OCI-LY3 (cell line): Measurements from ENCODE around the gene GRXCR2.

ENCODE experiments used
- H2AFZ ChIP-seq: fragments of 200-600, 300-600 bp; shearing (Covaris generic); 2 replicates; pipeline ENCODE4 v1.6.0; 2014; ENCODE audit warnings: antibody characterized with exemption, low read depth, low read length
- H3K27ac ChIP-seq: fragments of 200-600, 300-600 bp; sonication (generic); 2 replicates; pipeline ENCODE4 v1.5.1; 2014; ENCODE audit warnings: mild to moderate bottlenecking, low read length, moderate library complexity, mixed read lengths
- H3K27me3 ChIP-seq: fragments of 200-600, 300-600 bp; sonication (generic); 2 replicates; pipeline ENCODE4 v1.6.1; 2014; ENCODE audit warnings: low read depth, low read length, mixed read lengths
- H3K36me3 ChIP-seq: fragments of 200-600, 300-600 bp; sonication (generic); replicated peaks from 2 replicates; pipeline ENCODE3; 2014; ENCODE audit warnings: low read depth, low read length, mixed read lengths
- H3K4me1 ChIP-seq: fragments of 300-600, 200-600 bp; sonication (generic); 2 replicates; pipeline ENCODE4 v1.6.1; 2014; ENCODE audit warnings: low read length, mixed read lengths
- H3K4me2 ChIP-seq: fragments of 200-600, 300-600 bp; sonication (generic); 2 replicates; pipeline ENCODE4 v1.6.1; 2014; ENCODE audit warnings: low read length, mixed read lengths
- H3K4me3 ChIP-seq: fragments of 300-600, 200-600 bp; sonication (generic); 2 replicates; pipeline ENCODE4 v1.5.1; 2014; ENCODE audit warnings: antibody characterized with exemption, mild to moderate bottlenecking, low read length, moderate library complexity
- H3K79me2 ChIP-seq: fragments of 300-600, 200-600 bp; shearing (Covaris generic); 2 replicates; pipeline ENCODE4 v1.6.1; 2014; ENCODE audit warnings: mild to moderate bottlenecking, low read length, mixed read lengths
- H3K9ac ChIP-seq: fragments of 300-600, 200-600 bp; shearing (Covaris generic); 2 replicates; pipeline ENCODE4 v1.6.0; 2014; ENCODE audit warnings: mild to moderate bottlenecking, low read length, moderate library complexity
- H3K9me3 ChIP-seq: fragments of 200-600, 300-600 bp; shearing (Covaris generic); 2 replicates; pipeline ENCODE4 v1.6.1; 2014; ENCODE audit warnings: low read length, mixed read lengths; ENCODE audit not compliant: insufficient read depth
- H4K20me1 ChIP-seq: fragments of 200-600, 300-600 bp; sonication (generic); 2 replicates; pipeline ENCODE4 v1.6.1; 2016; ENCODE audit warnings: low read length, mixed read lengths; ENCODE audit not compliant: insufficient read depth
- EZH2phosphoT487 ChIP-seq: fragments of 200-600 bp; shearing (Covaris generic); IDR thresholded peaks from 2 replicates; pipeline ENCODE4 v1.6.1; 2018; ENCODE audit warnings: antibody characterized with exemption, mixed run types, low read depth
- TF ChIP-seq, protein P1 (sequence below): fragments of 200-600, 300-600 bp; sonication (generic); IDR thresholded peaks from 2 replicates; pipeline ENCODE4 v1.5.1; 2014; ENCODE audit warnings: antibody characterized with exemption, low read length, low read depth

GRXCR2 gene, protein sequence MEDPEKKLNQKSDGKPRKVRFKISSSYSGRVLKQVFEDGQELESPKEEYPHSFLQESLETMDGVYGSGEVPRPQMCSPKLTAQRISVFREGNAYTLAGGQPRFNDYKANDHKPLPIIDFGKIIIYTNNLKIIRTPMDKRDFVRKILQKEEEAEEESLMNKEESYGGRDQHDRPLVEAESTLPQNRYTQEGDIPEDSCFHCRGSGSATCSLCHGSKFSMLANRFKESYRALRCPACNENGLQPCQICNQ

DNA sequence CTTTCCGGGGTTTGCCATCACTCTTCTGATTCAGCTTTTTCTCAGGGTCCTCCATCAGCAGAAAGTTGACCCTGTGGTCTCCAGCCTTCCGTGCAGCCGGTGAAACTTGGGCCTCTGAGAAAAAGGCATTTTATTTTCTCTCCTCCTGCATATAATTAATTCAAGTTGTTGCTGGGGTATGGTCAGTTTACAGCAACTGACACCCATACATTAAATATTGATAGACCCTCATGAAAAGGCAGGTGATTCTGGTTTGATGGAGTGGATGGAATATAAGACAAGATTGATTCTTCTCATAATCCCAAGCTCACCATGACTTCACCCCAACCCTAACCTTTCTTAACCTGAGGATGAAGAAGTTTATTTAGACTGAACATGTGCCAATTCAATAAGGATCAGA, at the start of gene GRXCR2:
GRXCR2 (minus strand) TSS at position 101 of the 400 bp plus-strand sequence; CDS start at position 55, 46 bp downstream.
- H3K27ac ChIP-seq = no peak within 1 kb of the TSS
- no peak within 1 kb of the TSS for H2AFZ ChIP-seq
- H3K79me2 ChIP-seq = no peaks in the 10 kb centered on the region
- H4K20me1 ChIP-seq = no peaks in the 10 kb centered on the region
- no peaks in the 10 kb centered on the region for H3K36me3 ChIP-seq
- no peak within 1 kb of the TSS for H3K4me3 ChIP-seq
- H3K4me2 ChIP-seq = no peak within 1 kb of the TSS
- no peak within 1 kb of the TSS for H3K9ac ChIP-seq
- H3K9me3 ChIP-seq = no peaks in the 10 kb centered on the region
- H3K4me1 ChIP-seq = no peaks in the 10 kb centered on the region
- TF ChIP-seq EZH2phosphoT487 = no peak
- TF ChIP-seq, protein P1, sequence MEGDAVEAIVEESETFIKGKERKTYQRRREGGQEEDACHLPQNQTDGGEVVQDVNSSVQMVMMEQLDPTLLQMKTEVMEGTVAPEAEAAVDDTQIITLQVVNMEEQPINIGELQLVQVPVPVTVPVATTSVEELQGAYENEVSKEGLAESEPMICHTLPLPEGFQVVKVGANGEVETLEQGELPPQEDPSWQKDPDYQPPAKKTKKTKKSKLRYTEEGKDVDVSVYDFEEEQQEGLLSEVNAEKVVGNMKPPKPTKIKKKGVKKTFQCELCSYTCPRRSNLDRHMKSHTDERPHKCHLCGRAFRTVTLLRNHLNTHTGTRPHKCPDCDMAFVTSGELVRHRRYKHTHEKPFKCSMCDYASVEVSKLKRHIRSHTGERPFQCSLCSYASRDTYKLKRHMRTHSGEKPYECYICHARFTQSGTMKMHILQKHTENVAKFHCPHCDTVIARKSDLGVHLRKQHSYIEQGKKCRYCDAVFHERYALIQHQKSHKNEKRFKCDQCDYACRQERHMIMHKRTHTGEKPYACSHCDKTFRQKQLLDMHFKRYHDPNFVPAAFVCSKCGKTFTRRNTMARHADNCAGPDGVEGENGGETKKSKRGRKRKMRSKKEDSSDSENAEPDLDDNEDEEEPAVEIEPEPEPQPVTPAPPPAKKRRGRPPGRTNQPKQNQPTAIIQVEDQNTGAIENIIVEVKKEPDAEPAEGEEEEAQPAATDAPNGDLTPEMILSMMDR = no peak
- no peaks in the 10 kb centered on the region for H3K27me3 ChIP-seq

DNA sequence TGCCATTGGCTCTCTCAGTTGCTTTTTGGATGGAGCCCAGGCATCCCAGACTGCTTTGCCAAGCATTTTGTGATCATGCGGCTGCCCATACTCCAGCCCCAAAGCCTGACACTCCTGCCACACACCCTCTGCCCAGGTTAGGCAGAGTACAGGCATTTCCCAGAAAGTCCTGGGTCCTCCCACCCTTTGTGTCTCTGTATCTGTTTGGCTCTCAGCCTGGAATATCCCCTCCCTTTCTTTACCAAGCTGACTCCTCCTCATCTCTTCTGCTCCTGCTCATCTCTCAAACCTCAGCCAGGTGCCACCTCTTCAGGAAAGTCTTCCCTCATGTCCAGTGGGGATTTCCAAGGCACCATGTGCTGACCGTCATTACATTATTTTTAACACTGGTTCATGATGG, 49.2 kb upstream of the GRXCR2 start:
- TF ChIP-seq, protein P1 = no peak
- TF ChIP-seq EZH2phosphoT487 = no peak

DNA sequence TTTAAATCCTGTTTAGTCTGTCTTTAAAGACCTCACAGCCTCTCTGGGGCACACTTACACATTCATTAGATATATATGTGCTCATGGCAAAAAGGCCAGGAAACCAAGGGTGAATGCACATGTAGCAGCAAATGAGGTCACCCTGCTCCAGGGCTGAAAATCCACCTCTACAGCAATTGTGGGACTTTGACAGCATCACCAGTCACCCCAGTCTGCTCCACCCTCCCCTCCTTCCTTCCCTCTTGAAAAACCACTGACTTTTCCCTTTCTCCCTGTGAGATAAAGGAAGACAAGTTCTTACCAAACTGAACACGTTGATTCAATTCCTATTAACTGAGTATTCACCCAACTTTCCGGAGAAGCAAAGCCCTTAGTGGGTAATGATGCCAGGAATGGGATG, 48.4 kb upstream of the GRXCR2 start:
- Histone ChIP-seq H3K27ac (no peak overlapping the region), H3K9me3 (no peaks in the 10 kb centered on the region), H3K27me3 (0 out of 2 replicates have a peak, but pooled peaks cover 2% of the 10 kb centered on the region)

More for the DNA sequence above, 49.2 kb upstream of the GRXCR2 start:
- H3K9me3 ChIP-seq = no peaks in the 10 kb centered on the region
- H2AFZ ChIP-seq = no peak overlapping the region
- 0 out of 2 replicates have a peak, but pooled peaks cover 2% of the 10 kb centered on the region for H3K27me3 ChIP-seq
- no peaks in the 10 kb centered on the region for H4K20me1 ChIP-seq
- no peak overlapping the region for H3K4me3 ChIP-seq
- no peak overlapping the region for H3K27ac ChIP-seq
- no peaks in the 10 kb centered on the region for H3K4me1 ChIP-seq
- H3K9ac ChIP-seq = no peak overlapping the region
- H3K36me3 ChIP-seq = no peaks in the 10 kb centered on the region
- H3K4me2 ChIP-seq = no peak overlapping the region
- H3K79me2 ChIP-seq = no peaks in the 10 kb centered on the region

DNA sequence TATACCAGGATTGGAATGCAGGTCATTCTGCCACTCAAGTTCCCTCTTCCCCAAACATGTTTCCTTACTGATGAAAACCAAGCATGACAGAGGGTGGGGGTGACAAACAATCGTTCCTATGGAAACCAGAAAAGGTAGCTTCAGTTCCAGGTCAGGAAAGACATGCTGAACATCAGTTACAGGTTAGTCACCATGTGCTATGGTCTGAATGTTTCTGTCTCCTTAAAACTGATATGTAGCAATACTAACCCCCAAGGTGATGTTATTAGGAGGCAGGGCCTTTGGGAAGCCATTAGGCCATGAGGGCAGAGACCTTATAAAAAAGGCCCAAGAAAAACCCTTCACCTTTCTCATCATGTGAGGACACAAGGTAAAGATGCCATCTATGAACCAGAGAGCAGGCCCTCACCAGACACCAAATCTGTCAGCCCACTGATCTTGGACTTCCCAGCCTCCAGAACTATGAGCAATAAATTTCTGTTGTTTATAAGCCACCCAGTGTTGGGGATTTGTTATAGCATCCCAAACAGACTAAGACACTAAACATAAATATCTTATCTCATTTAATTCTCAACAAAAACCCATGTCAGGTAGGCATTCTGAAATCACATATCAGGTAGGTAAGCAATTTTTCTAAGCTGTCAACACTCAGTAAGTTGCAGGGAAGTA, 47.9 kb upstream of the GRXCR2 start:
- Histone ChIP-seq H4K20me1 (no peaks in the 10 kb centered on the region), H3K36me3 (no peaks in the 10 kb centered on the region), H3K27me3 (0 out of 2 replicates have a peak, but pooled peaks cover 2% of the 10 kb centered on the region), H3K9me3 (no peaks in the 10 kb centered on the region), H3K9ac (no peak overlapping the region), H3K79me2 (no peaks in the 10 kb centered on the region), H3K4me1 (no peaks in the 10 kb centered on the region), H3K27ac (no peak overlapping the region), H2AFZ (no peak overlapping the region), H3K4me2 (no peak overlapping the region), H3K4me3 (no peak overlapping the region)
- no peak for TF ChIP-seq EZH2phosphoT487
- TF ChIP-seq, protein P1 = no peak

More for the DNA sequence above, 48.4 kb upstream of the GRXCR2 start:
- no peaks in the 10 kb centered on the region for H4K20me1 ChIP-seq
- no peak overlapping the region for H3K9ac ChIP-seq
- no peaks in the 10 kb centered on the region for H3K4me1 ChIP-seq
- H3K79me2 ChIP-seq = no peaks in the 10 kb centered on the region
- no peak for TF ChIP-seq EZH2phosphoT487
- TF ChIP-seq, protein P1 = no peak
- H3K4me3 ChIP-seq = no peak overlapping the region
- no peaks in the 10 kb centered on the region for H3K36me3 ChIP-seq
- no peak overlapping the region for H2AFZ ChIP-seq
- H3K4me2 ChIP-seq = no peak overlapping the region
